GM21737 (cell line): Measurements from ENCODE around the gene ZFP36L1.
"Not testable (repeated sequence)": the region's sequence is repeated elsewhere in the genome, so short reads cannot be mapped to it uniquely, and the experiment has no call there.

Experiments
- ATAC-seq: cut with Tn5 transposase; IDR thresholded peaks from one replicate; pipeline ENCODE4 v1.9.1; 2021; ENCODE audit warnings: mild to moderate bottlenecking, moderate library complexity; ENCODE audit not compliant: unreplicated experiment

ZFP36L1 gene

GRCh38 chr14:68766299-68767247, 26.3 kb downstream of the ZFP36L1 start:
- ATAC-seq, result no peak

- not testable (repeated sequence) for ATAC-seq
These were observed 29.0 kb downstream of the ZFP36L1 start for GRCh38 chr14:68763843-68764242.

DNA sequence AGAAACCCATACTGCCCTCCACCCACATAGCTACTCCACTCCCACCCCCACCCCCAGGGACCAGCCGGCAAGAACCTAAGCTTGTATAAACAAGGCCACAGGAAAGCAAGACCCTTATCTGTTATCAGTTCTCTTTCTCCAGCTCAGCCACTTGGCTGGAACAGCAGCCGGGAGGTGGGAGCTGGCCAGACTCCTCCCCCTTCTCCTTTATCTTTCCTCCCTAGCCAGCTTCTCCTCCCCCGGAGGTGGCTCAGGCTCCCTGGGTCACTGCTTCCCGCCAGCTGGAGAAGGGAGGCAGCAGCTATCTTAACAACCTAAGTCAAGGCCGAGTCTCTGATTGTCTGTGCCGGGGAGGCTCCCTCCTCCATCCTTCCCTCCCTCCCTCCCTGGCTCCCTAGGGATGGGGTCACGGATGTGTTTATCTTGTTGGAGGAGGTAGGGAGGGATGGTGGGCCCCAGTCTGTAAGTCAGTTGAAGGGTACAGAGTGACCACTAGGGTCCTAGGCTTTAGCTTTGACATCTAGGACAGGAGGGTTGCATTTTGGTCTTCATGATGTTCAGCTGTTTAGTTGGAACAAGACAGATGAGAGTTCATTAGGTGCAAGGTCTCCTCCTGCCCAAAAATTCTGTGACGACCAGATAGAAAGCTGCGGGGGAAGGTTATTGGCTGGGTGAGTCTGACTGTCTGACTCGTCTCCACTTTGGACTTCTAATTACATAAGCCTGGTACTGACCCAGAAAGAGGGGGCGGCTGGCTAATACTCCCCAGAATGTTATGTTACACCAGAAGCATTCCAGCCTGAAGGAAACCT, 29.7 kb downstream of the ZFP36L1 start:
- ATAC-seq, result no peak

DNA sequence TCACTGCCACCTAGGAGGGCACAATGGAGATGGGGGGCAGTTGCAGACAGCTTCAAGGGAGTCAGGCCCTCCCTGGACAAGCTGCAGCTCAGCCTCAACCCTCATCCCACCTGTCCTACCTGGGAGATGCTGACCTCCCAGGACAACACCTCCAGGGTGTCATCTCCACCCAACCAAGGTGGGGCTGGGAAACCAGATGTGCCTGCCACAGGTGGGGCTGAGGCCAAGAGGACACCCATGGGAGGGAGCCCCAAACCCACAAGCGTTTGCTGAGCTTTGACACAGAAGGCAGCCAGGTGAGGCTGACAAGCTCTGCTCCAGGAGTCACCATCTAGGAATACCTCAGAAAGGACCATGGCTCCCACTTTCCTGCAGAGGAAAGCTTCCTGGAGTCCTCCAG, 31.5 kb downstream of the ZFP36L1 start:
- no peak for ATAC-seq

DNA sequence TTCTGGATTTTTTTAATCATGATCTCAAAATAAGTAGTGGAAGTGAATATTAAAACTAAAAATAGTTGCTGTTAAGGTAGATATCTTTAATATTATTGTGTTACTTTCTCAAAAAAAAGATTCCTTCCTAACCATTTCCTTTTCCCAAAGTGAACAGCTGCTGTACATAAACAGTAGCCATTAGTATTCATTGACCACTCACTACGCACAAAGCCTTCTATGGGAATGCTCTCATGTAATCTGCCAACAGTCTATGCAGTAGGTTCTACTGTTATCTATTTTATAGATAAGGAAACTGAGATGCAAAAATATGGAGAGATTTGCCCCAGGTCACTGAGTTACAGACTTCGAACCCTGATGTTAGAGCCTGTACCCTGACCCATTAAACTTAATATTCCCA, 32.1 kb downstream of the ZFP36L1 start:
- no peak for ATAC-seq

DNA sequence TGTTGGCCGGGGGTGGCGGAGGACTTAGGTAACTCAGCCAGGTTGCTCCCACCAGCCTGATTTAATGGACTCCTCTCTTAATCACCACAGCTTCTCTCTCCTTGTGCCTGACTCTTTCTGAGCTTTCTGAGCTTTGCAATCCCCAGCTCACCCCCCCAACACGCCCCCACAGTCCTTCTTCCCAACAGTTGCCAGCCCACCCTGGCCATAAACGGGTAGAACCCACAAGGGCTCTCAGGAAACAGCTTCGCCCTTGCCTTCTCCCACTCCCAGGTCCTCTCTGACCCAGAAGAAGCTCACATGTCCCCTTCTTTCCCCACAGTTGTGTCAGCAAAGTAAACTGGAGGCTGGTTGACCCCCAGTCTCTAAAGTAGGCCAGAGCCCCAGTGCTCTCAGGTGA, 32.9 kb downstream of the ZFP36L1 start:
- no peak for ATAC-seq

DNA sequence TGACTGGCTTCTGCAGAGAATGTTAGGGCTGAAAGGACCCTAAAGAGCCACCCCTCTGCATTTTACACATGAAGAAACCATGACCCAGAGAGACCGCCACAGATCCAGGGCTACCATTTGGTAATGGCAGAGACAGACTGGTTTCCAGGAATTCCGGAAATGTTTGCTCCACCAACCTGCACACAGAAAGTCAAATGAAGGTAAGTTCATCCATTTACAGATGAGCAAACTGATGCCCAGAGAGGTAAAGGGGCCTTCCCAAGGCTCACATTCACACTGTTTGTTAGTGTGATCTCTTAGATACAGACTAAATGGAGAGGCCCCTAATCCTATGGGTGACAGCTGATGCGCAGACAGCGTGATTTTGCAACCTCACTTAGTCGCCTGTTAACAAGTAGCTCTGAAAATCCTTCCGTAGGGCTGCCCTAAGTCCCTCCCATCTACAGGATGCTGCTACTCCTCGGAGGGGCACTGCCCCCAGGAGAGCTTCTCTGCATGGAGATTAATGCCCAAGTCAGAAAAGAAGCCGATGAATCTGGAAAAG, 33.8 kb downstream of the ZFP36L1 start:
- no peak for ATAC-seq

- no peak for ATAC-seq
These were observed 34.6 kb downstream of the ZFP36L1 start for GRCh38 chr14:68758301-68758700.

GRCh38 chr14:68757618-68758081, 35.2 kb downstream of the ZFP36L1 start:
- no peak for ATAC-seq

DNA sequence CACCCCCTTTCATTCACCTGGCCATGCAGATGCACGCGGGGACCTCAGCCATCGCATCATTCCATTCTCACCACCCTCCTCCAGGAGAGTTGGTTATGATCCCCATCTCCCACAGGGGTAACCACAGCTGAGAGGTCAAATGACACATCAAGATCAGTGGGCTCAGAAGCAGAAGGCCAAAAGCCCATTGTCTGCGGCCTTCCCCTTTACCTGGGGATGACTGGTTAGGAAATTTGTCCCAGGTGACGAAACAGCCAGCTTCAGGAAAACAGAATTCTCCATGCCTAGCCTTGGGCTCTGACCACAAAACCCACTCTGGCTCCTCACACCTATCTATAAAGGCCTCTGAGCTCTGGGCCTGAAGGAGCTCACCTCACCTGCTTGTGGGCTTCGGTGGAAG, 36.1 kb downstream of the ZFP36L1 start:
- ATAC-seq, result no peak

DNA sequence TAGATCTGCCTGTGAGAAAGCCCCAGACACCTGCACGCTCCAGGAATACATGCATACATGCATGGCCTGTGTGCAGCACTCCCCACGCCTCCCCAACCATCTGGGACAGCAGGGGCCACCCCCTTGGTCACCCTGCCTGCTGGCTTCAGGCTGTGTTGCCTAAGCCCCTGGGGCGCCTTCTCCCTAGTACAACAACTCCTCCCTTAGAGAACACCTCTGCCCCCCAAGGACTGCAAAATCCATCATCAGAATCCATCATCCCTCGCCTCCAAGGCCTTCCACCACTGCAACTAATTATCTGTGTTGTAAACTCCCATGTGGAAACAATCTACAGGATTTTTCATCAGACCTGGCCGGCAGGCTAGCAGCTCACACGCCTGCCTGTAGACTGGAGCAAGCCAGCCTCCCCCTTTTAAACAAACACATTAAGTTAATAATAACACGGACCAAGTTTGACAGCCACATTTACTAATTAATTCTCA, 36.8 kb downstream of the ZFP36L1 start:
- no peak for ATAC-seq

DNA sequence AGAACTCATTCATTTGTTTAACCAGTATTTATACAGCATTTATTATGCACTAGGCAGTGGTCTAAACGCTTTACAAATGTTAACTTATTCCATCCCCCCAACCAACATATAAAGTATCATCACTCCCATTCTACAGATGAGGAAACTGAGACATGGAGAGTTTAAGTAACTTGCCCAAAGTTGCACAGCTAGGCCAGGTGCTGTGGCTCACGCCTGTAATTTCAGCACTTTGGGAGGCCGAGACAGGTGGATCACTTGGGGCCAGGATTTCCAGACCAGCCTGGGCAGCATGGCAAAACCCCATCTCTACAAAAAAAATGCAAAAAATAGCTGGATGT, 37.9 kb downstream of the ZFP36L1 start:
- ATAC-seq, result no peak

DNA sequence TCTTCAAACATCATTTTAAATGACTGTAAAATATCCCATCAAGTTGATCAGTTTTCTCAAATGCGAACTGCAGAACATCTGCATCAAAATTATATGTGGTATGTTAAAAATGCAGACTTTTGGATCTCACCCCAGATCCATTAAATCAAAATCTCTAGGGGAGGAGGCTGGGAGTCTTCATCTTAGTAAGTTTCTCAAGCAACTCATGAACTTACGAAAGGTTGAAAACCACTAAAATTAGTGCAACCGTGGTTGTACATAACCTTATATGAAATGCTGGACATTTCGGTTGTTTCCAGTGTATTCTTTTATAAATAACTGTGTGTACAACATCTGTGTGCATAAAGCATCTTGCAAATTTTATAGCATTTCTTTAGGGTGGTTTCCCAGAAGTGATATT, 39.2 kb downstream of the ZFP36L1 start:
- ATAC-seq, result no peak

- no peak for ATAC-seq
These were observed 40.4 kb downstream of the ZFP36L1 start for GRCh38 chr14:68752271-68753006.

DNA sequence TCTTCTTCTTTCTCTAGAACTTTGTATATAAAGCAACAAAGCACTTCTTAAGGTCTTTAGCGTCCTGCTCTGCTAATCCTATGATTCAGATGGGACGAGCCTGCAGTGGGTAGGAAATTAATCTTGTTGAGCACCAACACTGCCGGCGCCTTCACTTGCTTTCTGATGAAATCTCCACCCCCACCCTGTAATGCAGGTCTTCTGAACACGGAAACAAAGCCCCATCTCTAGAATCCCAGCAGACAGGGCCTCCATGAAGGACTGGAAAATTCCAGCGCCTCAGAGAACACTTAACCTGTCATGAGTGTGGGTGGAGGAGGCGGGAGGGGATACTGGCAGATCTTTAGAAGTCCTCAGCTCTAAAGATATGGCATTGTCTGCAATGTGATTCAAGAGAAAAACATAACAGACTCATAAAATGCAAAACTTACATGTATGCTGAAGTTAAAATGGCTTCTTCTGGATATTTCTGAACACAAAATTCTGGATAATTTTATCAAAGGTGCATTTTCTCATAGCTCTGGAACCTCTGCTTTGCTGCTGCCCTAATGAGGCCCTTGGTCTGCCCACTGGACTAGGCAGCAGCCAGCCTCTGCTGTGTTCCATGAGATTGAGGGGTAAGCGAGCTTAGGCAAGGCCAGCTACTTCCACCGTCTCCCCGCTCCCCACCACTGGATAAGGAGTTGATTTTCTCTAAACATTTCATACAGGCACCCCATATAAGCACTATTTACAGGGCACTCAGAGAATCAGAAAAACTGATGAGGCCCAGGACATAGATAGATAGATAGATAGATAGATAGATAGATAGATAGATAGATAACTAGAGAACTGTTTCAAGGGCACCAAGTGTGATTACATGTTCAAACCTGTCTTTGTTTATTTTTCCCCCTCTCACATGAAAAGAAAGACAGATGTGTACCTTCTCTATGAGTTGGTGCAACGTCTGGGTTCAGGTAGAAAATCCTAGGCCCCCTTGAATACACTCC, 43.1 kb downstream of the ZFP36L1 start:
- no peak for ATAC-seq

DNA sequence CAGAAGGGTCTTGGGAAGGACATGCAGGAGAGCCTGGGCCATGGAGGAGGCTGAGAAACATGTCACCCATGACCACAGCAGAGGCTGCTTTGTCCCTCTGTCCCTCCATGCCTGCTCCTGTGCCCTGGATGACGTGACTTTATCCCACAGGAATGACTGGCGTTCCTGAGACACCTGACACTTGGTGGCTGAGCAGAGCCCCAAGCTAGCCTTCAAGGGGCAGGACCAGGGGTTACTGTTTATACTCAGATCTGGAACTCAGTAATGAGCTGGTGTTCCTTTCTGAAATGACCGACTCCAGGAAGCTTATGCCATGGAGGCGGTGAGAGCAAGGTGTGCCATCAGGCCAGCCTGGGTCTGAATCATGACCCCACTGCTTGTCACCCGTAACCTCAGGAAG, 44.2 kb downstream of the ZFP36L1 start:
- ATAC-seq, result no peak

DNA sequence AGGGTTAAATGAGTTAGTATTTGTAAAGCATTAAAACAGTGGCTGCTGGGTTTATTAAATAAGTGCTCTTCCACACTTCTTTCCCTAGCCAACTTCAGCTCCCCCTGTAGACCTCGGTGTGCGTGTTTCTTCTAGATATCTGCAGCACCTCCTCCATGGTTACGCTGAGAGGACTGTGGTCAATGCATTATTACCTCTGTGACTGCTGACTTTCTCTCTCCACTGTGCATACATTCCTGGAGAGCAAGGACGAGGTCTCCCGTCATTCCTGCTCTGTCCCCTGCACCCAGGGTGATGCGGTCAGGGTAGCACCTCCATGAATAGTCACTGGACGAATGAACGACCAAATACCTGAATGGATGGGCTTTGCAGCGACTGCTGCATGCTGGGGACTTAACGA, 44.6 kb downstream of the ZFP36L1 start:
- ATAC-seq, result no peak

DNA sequence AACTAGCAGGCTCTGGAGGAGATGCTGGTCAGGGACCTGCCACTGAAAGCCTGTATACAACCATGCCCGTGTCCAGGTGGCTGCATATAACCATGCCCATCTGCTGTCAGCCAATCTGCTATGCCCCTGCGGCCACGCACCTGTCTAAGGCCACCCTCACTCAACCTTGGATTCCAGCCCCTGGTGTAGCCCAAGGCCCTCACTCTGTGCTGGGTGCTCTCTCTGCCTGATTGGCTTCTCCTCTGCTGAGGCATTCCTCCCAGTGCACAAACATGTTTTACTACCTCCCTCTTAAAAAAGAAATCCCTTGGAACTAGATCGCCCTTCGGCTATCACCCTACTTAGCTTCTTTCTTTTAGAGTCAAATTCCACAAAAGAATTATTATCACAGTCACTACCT, 45.5 kb downstream of the ZFP36L1 start:
- no peak for ATAC-seq

GRCh38 chr14:68744613-68745012, 48.3 kb downstream of the ZFP36L1 start:
- no peak for ATAC-seq
